Femur (tissue), 1 donor: ENCODE data around the gene MAP3K19.
A peak's percentile ranks its signal among the peaks of the same experiment; 100 is the strongest.
"Not testable (repeated sequence)": the region's sequence is repeated elsewhere in the genome, so short reads cannot be mapped to it uniquely, and the experiment has no call there.

Source experiments
- DNase-seq: peaks from one replicate; pipeline ENCODE4 v3.0.0-alpha.2; 2017

Gene MAP3K19

DNA sequence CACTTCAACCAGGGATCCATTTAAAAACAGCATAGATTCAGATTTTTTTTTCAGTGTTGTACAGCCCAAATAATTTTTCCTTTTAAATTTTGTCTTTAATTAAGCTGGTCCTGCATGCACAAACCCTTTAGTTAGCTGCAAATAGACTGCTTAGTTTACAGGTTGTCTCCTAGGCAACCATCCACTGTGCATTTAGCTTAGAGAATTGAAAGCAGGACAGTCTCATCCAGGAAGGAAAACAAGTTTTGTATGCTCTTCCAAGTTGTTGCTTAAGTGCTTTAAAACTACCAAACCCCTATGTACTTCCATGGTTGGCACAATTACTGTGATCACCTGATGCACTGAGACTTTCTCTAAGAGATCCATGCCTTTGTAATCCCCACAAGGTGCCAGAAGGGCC, at the start of gene MAP3K19:
Gene MAP3K19, minus strand, starts transcription at position 148 of the 400 bp plus-strand sequence. CDS start 22,800 bp downstream, outside the sequence.
- DNase-seq, result no peak

DNA sequence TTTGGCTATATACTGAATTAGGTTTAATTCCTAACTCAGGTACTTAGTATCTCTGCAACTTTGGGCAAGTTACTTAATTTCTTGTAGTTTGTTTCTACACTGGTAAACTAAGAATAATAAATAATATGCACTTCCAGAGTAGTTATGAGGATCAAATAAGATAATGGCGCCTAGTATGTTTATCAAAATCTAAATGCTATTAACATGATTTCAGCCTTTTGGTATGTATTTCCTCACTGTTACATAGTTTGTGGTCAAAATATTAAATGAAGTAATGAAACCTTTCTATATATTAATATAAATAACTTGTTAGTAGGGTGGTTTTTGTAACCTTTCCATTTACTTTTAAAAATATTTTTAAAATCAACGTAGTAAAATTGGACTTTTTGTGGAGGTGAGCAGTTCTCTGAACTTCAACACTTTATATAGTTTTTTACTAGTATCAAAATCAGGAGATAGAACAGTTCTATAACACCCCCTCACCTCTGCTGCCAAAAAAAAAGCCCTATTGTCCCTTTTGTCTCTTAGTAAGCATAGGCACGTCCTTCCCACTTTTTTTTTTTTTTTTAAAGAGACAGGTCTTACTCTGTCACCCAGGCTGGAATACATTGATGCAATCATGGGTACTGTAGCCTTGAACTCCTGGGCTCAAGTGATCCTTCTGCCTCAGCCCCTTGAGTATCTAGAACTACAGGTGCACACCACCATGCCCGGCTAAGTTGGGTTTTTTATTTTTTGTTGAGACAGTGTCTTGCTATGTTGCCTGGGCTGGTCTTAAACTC, 49.6 kb upstream of the MAP3K19 start:
- no peak for DNase-seq

DNA sequence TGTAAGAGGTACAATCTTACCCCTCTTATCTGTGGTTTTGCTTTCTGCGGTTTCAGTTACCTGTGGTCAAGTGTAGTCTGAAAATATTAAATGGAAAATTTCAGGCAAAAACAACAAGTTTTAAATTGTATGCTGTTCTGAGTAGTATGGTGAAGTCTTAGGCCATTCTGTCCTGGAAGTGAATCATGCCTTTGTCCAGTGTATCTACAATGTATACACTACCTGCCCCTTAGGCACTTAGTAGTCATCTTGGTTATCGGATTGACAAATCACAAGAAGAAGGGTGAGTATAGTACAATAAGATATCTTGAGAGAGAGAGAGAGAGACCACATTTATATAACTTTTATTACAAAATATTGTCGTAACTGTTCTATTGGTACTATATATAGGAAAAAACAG, 48.3 kb upstream of the MAP3K19 start:
- no peak for DNase-seq

- DNase-seq, result no peak
These were observed 47.3 kb upstream of the MAP3K19 start for GRCh38 chr2:135094508-135094907.

- no peak for DNase-seq
These were observed 46.6 kb upstream of the MAP3K19 start for GRCh38 chr2:135093670-135094330.

DNA sequence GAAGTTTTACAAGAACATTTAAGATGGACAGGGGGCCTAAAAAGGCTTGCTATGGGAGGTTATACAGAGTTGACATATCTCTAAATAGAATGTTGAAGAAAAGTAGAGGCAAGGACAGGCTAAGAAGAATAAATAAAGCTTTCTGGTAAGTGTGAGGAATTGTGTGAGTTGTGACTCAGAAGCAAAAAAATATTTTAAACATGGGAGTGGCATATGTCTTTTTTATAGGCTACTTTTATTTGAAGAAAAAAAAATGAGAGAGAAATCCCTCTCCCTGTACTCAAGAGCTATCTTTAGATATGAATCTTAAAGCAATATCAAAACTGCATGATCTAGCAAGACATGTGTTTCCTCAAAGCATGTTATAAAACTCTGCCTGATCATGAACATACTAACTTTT, 45.9 kb upstream of the MAP3K19 start:
- DNase-seq, result no peak

GRCh38 chr2:135091681-135092080, 44.4 kb upstream of the MAP3K19 start:
- no peak for DNase-seq

DNA sequence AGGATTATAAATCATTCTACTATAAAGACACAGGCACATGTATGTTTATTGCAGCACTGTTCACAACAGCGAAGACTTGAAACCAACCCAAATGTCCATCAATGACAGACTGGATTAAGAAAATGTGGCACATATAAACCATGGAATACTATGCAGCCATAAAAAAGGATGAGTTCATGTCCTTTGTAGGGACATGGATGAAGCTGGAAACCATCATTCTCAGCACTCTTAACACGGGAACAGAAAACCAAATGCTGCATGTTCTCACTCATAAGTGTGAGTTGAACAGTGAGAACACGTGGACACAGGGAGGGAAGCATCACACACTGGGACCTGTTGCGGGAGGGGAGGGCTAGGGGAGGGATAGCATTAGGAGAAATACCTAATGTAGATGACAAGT, 42.4 kb upstream of the MAP3K19 start:
- DNase-seq, result not testable (repeated sequence)

DNA sequence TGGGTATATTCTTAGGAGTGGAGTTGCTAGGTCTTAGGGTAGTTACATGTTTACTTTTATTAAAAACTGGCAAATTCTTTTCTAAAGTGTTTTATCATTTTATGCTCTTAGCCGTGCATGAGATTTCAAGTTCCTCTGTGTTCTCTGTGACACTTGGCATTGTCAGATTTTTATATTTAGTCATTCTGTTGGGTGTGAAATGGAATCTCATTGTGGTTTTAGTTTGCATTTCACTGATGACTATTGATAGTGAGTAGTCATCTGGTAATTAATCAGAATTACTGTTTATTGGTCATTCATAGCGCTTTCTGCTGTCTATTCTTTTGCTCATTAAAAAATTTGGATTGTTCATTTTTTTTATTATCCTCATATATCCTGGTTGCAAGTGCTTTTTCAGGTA, 39.0 kb upstream of the MAP3K19 start:
- DNase-seq, result no peak

DNA sequence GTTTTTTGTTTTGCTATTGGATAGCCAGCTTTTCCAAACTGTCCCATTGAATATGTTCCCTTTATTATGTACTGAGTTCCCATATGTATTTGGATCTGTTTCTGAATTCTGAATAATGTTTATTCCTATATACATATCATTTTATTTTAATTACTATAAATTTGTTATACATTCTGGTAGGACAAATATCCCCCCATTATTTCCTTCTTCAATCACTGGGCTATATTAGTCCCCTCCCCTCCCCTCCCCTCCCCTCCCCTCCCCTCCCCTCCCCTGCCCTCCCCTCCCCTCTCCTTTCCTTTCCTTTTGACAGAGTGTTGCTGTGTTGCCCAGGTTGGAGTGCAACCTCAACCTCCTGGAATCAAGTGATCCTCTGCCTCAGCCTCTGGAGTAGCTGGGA, 31.2 kb upstream of the MAP3K19 start:
- no peak for DNase-seq

DNA sequence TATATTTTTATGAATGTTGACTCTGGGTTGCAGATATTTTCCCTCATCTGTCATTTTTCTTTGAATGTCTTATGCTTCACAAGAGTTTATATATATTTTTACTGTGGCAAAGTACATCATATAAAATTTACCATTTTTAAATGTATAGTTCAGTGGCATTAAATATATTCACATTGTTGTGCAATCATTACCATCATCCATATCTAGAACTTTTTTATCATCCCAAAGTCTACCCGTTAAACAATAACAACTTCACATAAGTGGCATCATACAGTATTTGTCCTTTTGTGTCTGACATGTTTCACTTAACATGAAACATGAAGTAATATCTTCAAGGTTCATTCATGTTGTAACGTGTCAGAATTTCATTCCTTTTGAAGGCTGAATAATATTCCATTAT, 29.3 kb upstream of the MAP3K19 start:
- DNase-seq, result no peak

DNA sequence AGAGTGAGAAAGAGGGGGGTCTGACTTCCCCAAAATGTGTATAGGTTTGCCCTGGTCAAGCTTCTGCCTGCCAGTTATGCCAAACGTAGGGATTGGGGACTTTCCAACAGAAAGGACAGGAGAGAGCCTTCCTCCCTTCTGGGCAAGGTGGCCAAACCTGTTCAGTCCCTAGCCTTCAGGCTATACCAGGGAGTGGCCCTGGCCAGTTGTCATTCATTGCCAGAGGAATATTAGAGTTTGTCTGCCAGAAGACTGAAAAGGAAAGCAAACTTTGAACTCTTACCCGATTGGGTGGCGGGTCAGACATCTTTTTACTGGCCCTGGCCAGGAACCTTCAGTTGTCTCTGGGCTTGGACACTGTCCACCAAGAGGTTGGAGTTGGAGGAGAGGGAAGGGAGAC, 27.0 kb upstream of the MAP3K19 start:
- no peak for DNase-seq

GRCh38 chr2:135072125-135072997, 25.1 kb upstream of the MAP3K19 start:
- no peak for DNase-seq

GRCh38 chr2:135066710-135067109, 19.5 kb upstream of the MAP3K19 start:
- no peak for DNase-seq

GRCh38 chr2:135064149-135064548, 16.9 kb upstream of the MAP3K19 start:
- DNase-seq, result no peak

- no peak for DNase-seq
These were observed 16.0 kb upstream of the MAP3K19 start for GRCh38 chr2:135063210-135063609.

DNA sequence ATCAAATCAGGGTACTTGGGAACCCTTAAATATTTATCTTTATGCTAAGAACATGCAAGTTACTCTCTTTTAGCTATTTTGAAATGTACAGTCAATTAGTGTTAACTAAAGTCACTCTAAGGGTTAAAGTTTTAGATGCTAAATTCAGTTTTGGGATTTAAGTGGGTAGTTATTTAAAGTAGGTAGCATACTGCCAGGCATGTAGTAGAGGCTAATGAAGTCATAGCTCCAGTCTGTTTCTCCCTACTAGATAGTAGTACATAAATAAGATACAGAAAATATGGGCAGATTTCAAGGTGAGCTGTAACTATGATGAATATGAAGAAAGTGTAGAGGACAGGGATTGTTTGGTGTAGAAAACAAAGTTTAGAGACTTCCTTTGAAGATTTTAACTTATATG, 12.3 kb upstream of the MAP3K19 start:
- no peak for DNase-seq

DNA sequence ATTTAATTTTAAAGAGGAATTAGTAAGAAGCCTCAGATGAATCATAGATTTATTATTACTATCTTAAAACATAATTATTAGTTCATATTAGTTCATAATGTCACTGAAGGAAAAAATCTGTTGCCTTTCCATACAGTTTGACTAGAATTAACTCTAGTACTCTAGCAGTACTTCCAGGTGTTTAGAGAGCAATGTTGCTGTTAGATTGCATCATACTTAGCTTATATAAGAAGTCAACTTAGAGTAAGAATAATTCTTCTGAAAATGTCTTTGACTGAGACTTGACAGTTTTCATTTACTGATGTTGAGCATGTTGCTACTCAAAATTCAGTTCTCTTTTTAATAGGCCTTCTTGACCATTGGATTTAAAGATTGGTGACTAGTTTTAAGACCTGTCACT, 9.5 kb upstream of the MAP3K19 start:
- DNase-seq, result no peak

GRCh38 chr2:135055182-135055786, 8.0 kb upstream of the MAP3K19 start:
- DNase-seq, result no peak

DNA sequence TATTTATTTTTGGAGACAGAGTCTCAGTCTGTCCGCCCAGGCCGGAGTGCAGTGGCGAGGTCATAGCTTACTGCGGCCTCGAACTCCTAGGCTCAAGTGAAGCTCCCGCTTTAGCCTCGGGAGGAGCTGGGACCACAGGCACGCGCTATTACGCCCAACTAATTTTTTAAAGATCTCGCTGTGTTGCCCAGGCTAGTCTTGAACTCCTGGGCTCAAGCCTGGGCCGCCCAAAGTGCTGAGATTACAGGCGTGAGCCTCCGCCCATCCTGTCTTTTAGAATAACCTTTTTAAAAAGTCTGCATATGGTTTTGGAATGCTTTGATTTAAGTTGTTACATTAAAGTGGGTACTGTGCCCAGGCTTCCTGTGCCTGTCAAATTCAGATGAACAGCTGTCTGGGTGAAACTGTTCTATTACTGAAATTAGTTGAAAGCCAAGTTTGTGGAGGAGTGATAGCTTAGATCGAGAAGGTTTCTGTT, 5.8 kb upstream of the MAP3K19 start:
- peak; percentile 24 for DNase-seq

- peak; percentile 91 for DNase-seq
These were observed 5.0 kb upstream of the MAP3K19 start, which contains the start of gene RAB3GAP1 for GRCh38 chr2:135052042-135052876. Gene RAB3GAP1 (plus strand): TSS chr2:135052292. CDS start chr2:135052308, 16 bp downstream.

GRCh38 chr2:135050684-135051083, 3.4 kb upstream of the MAP3K19 start:
- DNase-seq, result no peak
